NCI-H128 (cell line): Measurements from ENCODE around the gene HHIPL2.
"Not testable (repeated sequence)": the region's sequence is repeated elsewhere in the genome, so short reads cannot be mapped to it uniquely, and the experiment has no call there.

ENCODE experiments used
- DNase-seq: peaks from one replicate; lab custom pipeline; 2025; ENCODE audit not compliant: unreplicated experiment; lab: John Stamatoyannopoulos, UW

The HHIPL2 gene

GRCh38 chr1:222540598-222540995 is 7.3 kb downstream of the HHIPL2 start:
- no peak for DNase-seq

GRCh38 chr1:222539951-222540597 is 7.8 kb downstream of the HHIPL2 start:
- no peak for DNase-seq

- DNase-seq, result no peak
Measured at GRCh38 chr1:222535455-222535854, 12.4 kb downstream of the HHIPL2 start.

GRCh38 chr1:222530852-222531251 is 17.1 kb downstream of the HHIPL2 start:
- no peak for DNase-seq

- no peak for DNase-seq
Measured at GRCh38 chr1:222529916-222530315, 18.0 kb downstream of the HHIPL2 start.

GRCh38 chr1:222529181-222529580 is 18.7 kb downstream of the HHIPL2 start:
- DNase-seq, result no peak

- no peak for DNase-seq
Measured at GRCh38 chr1:222525951-222526350, 22.0 kb downstream of the HHIPL2 start.

GRCh38 chr1:222523852-222524251 is 24.1 kb downstream of the HHIPL2 start:
- no peak for DNase-seq

- no peak for DNase-seq
Measured at GRCh38 chr1:222522105-222522915, 25.6 kb downstream of the HHIPL2 start.

GRCh38 chr1:222521299-222522104 is 26.4 kb downstream of the HHIPL2 start:
- no peak for DNase-seq

- not testable (repeated sequence) for DNase-seq
Measured at GRCh38 chr1:222489496-222489895, 58.4 kb downstream of the HHIPL2 start.

- not testable (repeated sequence) for DNase-seq
Measured at GRCh38 chr1:222487774-222488173, 60.1 kb downstream of the HHIPL2 start.

GRCh38 chr1:222484005-222484404 is 63.9 kb downstream of the HHIPL2 start:
- not testable (repeated sequence) for DNase-seq

GRCh38 chr1:222479567-222479966 is 68.3 kb downstream of the HHIPL2 start:
- not testable (repeated sequence) for DNase-seq

- not testable (repeated sequence) for DNase-seq
Measured at GRCh38 chr1:222476436-222476835, 71.5 kb downstream of the HHIPL2 start.

GRCh38 chr1:222473717-222474116 is 74.2 kb downstream of the HHIPL2 start:
- not testable (repeated sequence) for DNase-seq

- DNase-seq, result not testable (repeated sequence)
Measured at GRCh38 chr1:222472776-222473540, 74.9 kb downstream of the HHIPL2 start.
